ENCODE data around the gene MVB12B.

GRCh38 chr9:126419475-126419874 is 92.8 kb downstream of the MVB12B start:
- TF ChIP-seq POLR2AphosphoS5 (IDR thresholded peaks at IDR 0.05; ENCODE audit: borderline replicate concordance, low read depth, low read length), result no peak
- no peak for TF ChIP-seq EZH2 (IDR thresholded peaks at IDR 0.05)
- no peak for TF ChIP-seq FOXP2 (optimal IDR thresholded peaks at IDR 0.05; ENCODE audit: control extremely low read depth, extremely low read length, insufficient read depth)
